Karpas-422 (cell line): ENCODE results near the gene NFIX. TPM values are rescaled to one million over a fixed set of nuclear protein-coding genes. Genes with fewer than 3 reads are reported as not detected.

Source experiments
- DNase-seq: peaks from one replicate; pipeline ENCODE4 v3.0.0-alpha.2; 2015
- H2AFZ ChIP-seq: fragments of 200-600 bp; sonication (generic); 2 replicates; pipeline ENCODE4 v1.6.1; 2014; ENCODE audit warnings: antibody characterized with exemption, low read length, mixed read lengths
- H3K27ac ChIP-seq: fragments of 200-600 bp; sonication (generic); 2 replicates; pipeline ENCODE4 v1.5.1; 2014; ENCODE audit warnings: mild to moderate bottlenecking, low read length, moderate library complexity
- H3K27me3 ChIP-seq: fragments of 200-600 bp; sonication (generic); 2 replicates; pipeline ENCODE4 v1.6.1; 2014; ENCODE audit warnings: low read length, mixed read lengths
- H3K36me3 ChIP-seq: fragments of 200-600 bp; sonication (generic); 2 replicates; pipeline ENCODE4 v1.6.1; 2014; ENCODE audit warnings: low read length, mixed read lengths; ENCODE audit not compliant: insufficient read depth
- H3K4me1 ChIP-seq: fragments of 200-600 bp; sonication (generic); 2 replicates; pipeline ENCODE4 v1.6.1; 2014; ENCODE audit warnings: mild to moderate bottlenecking, low read length, mixed read lengths
- H3K4me2 ChIP-seq: fragments of 200-600 bp; sonication (generic); 2 replicates; pipeline ENCODE4 v1.6.1; 2014; ENCODE audit warnings: low read length, low read depth, mild to moderate bottlenecking; ENCODE audit not compliant: poor library complexity, severe bottlenecking
- H3K4me3 ChIP-seq: fragments of 200-600 bp; sonication (generic); 2 replicates; pipeline ENCODE4 v1.5.1; 2014; ENCODE audit warnings: mild to moderate bottlenecking, antibody characterized with exemption, low read length, mixed read lengths
- H3K79me2 ChIP-seq: fragments of 200-600 bp; sonication (generic); 2 replicates; pipeline ENCODE4 v1.6.1; 2014; ENCODE audit warnings: mild to moderate bottlenecking, low read length, mixed read lengths
- H3K9ac ChIP-seq: fragments of 200-600 bp; sonication (generic); 2 replicates; pipeline ENCODE4 v1.6.0; 2014; ENCODE audit warnings: low read length
- H3K9me2 ChIP-seq: fragments of 200-600 bp; sonication (generic), shearing (Covaris generic); replicated peaks from 2 replicates; pipeline ENCODE4 v1.6.0; 2014; ENCODE audit warnings: mild to moderate bottlenecking, low read length, moderate library complexity; ENCODE audit not compliant: insufficient read depth
- H3K9me3 ChIP-seq: fragments of 300-700, 200-600 bp; sonication (generic); 2 replicates; pipeline ENCODE4 v1.6.1; 2014; ENCODE audit warnings: low read length, mixed read lengths
- H4K20me1 ChIP-seq: fragments of 200-600 bp; sonication (generic); 2 replicates; pipeline ENCODE4 v1.6.1; 2014; ENCODE audit warnings: mild to moderate bottlenecking, antibody characterized with exemption, low read length, low read depth; ENCODE audit not compliant: insufficient read depth
- total RNA-seq: library from RNA; depleted of rRNA; stranded (reverse); fragments of >200 nt; shearing (Covaris generic); gene quantifications from 2 replicates; pipeline ENCODE4 v1.2.3, GENCODE V29; 2014; ENCODE audit warnings: low replicate concordance; rRNA removed

The NFIX gene
- total RNA-seq, 1 experiment from 2014 or later: 0.04 TPM

DNA sequence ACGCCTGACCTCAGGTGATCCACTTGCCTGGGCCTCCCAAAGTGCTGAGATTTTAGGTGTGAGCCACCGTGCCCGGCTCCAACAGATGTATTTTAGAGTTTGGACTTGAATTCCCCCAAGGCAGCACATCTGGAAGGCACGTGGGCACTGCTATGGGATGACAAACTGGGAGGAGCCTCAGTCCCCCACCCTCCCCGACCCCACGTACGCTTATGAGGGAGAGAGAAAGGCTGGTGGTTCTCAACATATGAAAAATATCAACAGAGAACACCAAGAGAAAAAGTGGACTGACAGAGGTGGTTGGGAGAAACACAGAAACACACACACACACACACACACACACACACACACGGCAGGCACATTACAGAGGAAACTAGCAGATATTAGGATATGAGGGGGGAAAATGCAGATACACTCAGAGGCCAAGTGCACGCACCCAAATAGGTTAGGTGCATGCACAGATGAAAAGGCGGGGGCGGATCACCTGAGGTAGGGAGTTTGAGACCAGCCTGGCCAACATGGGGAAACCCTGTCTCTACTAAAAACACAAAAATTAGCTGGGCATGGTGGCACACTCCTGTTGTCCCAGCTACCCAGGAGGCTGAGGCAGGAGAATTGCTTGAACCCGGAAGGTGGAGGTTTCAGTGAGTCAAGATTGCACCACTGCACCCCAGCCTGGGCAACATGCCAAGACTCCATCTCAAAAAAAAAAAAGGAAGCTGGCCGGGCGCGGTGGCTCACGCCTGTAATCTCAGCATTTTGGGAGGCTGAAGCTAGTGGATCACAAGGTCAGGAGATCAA is 151.7 kb downstream of the NFIX start:
- Histone ChIP-seq H3K4me3 (no peak overlapping the region), H4K20me1 (no peaks in the 10 kb centered on the region), H3K27ac (no peak overlapping the region), H3K79me2 (peaks cover 21% of the 10 kb centered on the region), H3K4me1 (peaks cover 13% of the 10 kb centered on the region), H3K27me3 (no peaks in the 10 kb centered on the region), H3K9me2 (no peaks in the 10 kb centered on the region), H3K4me2 (no peak overlapping the region), H3K9ac (no peak overlapping the region), H2AFZ (no peak overlapping the region), H3K36me3 (no peaks in the 10 kb centered on the region), H3K9me3 (no peaks in the 10 kb centered on the region)
- no peak for DNase-seq

Other genes with a start within 250 kb of the NFIX start
- gene BEST2, start 243.7 kb upstream of the NFIX start, total RNA-seq: not detected in 2 replicates
- gene HOOK2, start 219.9 kb upstream of the NFIX start, total RNA-seq: 7.6 and 21.2 TPM in 2 replicates
- 60.0 and 156 TPM in 2 replicates for gene JUNB, start 204.0 kb upstream of the NFIX start, total RNA-seq
- gene PRDX2, start 193.7 kb upstream of the NFIX start, total RNA-seq: 372 and 566 TPM in 2 replicates
- gene THSD8, start 193.4 kb upstream of the NFIX start, total RNA-seq: 9.0 TPM in 1 of 2 replicates, not detected in the other
- 37.8 and 48.4 TPM in 2 replicates for gene RNASEH2A, start 188.9 kb upstream of the NFIX start, total RNA-seq
- not detected in 2 replicates for gene RTBDN, start 160.9 kb upstream of the NFIX start, total RNA-seq
- gene MAST1, start 157.0 kb upstream of the NFIX start, total RNA-seq: 0.48 and 3.3 TPM in 2 replicates
- 47.1 and 61.3 TPM in 2 replicates for gene DNASE2, start 114.0 kb upstream of the NFIX start, total RNA-seq
- not detected in 2 replicates for gene KLF1, start 108.3 kb upstream of the NFIX start, total RNA-seq
- gene GCDH, start 104.3 kb upstream of the NFIX start, total RNA-seq: 24.9 and 32.8 TPM in 2 replicates
- gene SYCE2, start 76.2 kb upstream of the NFIX start, total RNA-seq: 0.22 and 2.5 TPM in 2 replicates
- gene FARSA, start 61.8 kb upstream of the NFIX start, total RNA-seq: 59.7 and 92.6 TPM in 2 replicates
- gene CALR, start 56.9 kb upstream of the NFIX start, total RNA-seq: 547 and 681 TPM in 2 replicates
- gene RAD23A, start 49.6 kb upstream of the NFIX start, total RNA-seq: 130 and 144 TPM in 2 replicates
- gene GADD45GIP1, start 38.3 kb upstream of the NFIX start, total RNA-seq: 23.2 and 66.6 TPM in 2 replicates
- gene DAND5, start 25.9 kb upstream of the NFIX start, total RNA-seq: 0.52 TPM in 1 of 2 replicates, not detected in the other
- gene LYL1, start 107.4 kb downstream of the NFIX start, total RNA-seq: 99.1 and 285 TPM in 2 replicates
- 35.9 and 69.7 TPM in 2 replicates for gene TRMT1, start 121.3 kb downstream of the NFIX start, total RNA-seq
- gene NACC1, start 122.8 kb downstream of the NFIX start, total RNA-seq: 28.0 and 76.4 TPM in 2 replicates
- 47.0 and 103 TPM in 2 replicates for gene STX10, start 154.9 kb downstream of the NFIX start, total RNA-seq
- gene IER2, start 154.9 kb downstream of the NFIX start, total RNA-seq: 7.3 and 15.9 TPM in 2 replicates